ENCODE measurements around the gene FLNA. TPM values are rescaled to one million over a fixed set of nuclear protein-coding genes. Genes with fewer than 3 reads are reported as not detected.

FLNA gene
- total RNA-seq, 2 donors from 2014 or later, result 1,074 to 1,251 TPM

DNA sequence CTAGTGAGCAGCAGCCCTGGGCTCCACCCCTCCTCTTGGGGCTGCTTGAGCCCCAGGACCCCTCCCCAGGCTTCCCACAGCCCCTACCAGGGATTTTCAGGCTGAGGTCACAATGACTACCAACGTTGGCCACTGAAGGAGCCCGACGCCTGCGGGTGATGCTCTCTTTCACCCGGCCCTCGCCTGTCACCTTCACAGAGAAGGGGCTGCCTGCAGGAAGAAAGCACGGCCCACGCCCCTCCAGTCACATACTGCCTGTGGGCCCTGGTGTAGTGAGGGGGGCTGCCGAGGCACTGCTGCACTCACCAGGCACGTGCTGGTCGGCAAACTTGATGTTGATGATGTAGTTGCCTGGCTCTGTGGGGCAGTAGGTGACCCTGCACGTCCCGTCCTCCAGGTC, 22.0 kb downstream of the FLNA start:
- WGBS, 2 experiments (ENCODE audit: insufficient coverage in 1 of 2, insufficient read length in 1 of 2), result 95 to 97% methylated on average over 5 to 13 of the region's 13 CpGs
- H3K27me3 Mint-ChIP-seq (ENCODE audit: insufficient read depth), result no peaks in the 10 kb centered on the region
- no peak overlapping the region for H3K4me3 ChIP-seq (ENCODE audit: low read length)
- no peak overlapping the region for H3K27ac ChIP-seq (ENCODE audit: low read depth, low read length)
- H3K36me3 Mint-ChIP-seq (ENCODE audit: low read depth), result peaks cover 35% of the 10 kb centered on the region
- no peaks in the 10 kb centered on the region for H3K4me1 Mint-ChIP-seq
- H3K27ac Mint-ChIP-seq, result no peak overlapping the region
- peaks cover 61% of the 10 kb centered on the region for H3K36me3 ChIP-seq (ENCODE audit: control insufficient read depth, insufficient read depth, low read length)
- TF ChIP-seq, protein P1, sequence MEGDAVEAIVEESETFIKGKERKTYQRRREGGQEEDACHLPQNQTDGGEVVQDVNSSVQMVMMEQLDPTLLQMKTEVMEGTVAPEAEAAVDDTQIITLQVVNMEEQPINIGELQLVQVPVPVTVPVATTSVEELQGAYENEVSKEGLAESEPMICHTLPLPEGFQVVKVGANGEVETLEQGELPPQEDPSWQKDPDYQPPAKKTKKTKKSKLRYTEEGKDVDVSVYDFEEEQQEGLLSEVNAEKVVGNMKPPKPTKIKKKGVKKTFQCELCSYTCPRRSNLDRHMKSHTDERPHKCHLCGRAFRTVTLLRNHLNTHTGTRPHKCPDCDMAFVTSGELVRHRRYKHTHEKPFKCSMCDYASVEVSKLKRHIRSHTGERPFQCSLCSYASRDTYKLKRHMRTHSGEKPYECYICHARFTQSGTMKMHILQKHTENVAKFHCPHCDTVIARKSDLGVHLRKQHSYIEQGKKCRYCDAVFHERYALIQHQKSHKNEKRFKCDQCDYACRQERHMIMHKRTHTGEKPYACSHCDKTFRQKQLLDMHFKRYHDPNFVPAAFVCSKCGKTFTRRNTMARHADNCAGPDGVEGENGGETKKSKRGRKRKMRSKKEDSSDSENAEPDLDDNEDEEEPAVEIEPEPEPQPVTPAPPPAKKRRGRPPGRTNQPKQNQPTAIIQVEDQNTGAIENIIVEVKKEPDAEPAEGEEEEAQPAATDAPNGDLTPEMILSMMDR (conservative IDR thresholded peaks at IDR 0.05), result no peak
- no peaks in the 10 kb centered on the region for H3K4me1 ChIP-seq (ENCODE audit: control insufficient read depth, insufficient read depth, low read length)
- DNase-seq, result no peak
- H3K9me3 Mint-ChIP-seq, result peaks cover 43% of the 10 kb centered on the region
- H3K27me3 ChIP-seq (ENCODE audit: control insufficient read depth, insufficient read depth, low read length, poor library complexity, severe bottlenecking), result no peaks in the 10 kb centered on the region
- no peak overlapping the region for H3K4me3 Mint-ChIP-seq
- H3K9me3 ChIP-seq (ENCODE audit: control insufficient read depth, low read length), result no peaks in the 10 kb centered on the region
- no peak overlapping the region for H3K9ac ChIP-seq (ENCODE audit: extremely low read depth, low read length, poor library complexity, severe bottlenecking)

DNA sequence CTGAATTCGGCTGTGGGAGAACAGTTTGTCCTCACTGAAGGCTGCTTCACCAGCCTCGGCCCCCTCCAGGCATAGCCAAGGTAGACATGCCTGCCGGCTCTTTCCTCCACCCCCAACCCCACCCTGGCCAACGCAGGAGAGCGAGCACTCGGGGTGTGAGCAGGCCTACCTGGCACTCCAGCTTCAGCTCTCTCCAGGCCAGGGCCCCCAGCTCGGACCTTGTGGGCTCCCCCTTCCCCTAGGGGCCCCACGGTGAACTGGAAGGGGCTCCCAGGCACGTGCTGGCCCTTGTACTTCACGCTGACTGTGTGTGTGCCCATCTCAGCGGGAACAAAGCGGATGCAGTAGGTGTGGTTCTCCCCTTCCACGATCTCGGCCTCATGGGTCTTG, 22.4 kb downstream of the FLNA start:
- TF ChIP-seq, protein P1 (conservative IDR thresholded peaks at IDR 0.05), result no peak
- H3K9ac ChIP-seq (ENCODE audit: extremely low read depth, low read length, poor library complexity, severe bottlenecking), result no peak overlapping the region
- peaks cover 45% of the 10 kb centered on the region for H3K9me3 Mint-ChIP-seq
- no peak overlapping the region for H3K27ac ChIP-seq (ENCODE audit: low read depth, low read length)
- no peak for DNase-seq
- H3K36me3 ChIP-seq (ENCODE audit: control insufficient read depth, insufficient read depth, low read length), result peaks cover 61% of the 10 kb centered on the region
- H3K9me3 ChIP-seq (ENCODE audit: control insufficient read depth, low read length), result no peaks in the 10 kb centered on the region
- H3K36me3 Mint-ChIP-seq (ENCODE audit: low read depth), result peaks cover 32% of the 10 kb centered on the region
- peaks cover 2% of the 10 kb centered on the region for H3K4me1 Mint-ChIP-seq
- H3K4me3 Mint-ChIP-seq, result no peak overlapping the region
- H3K27ac Mint-ChIP-seq, result no peak overlapping the region
- H3K27me3 ChIP-seq (ENCODE audit: control insufficient read depth, insufficient read depth, low read length, poor library complexity, severe bottlenecking), result no peaks in the 10 kb centered on the region
- H3K27me3 Mint-ChIP-seq (ENCODE audit: insufficient read depth), result no peaks in the 10 kb centered on the region
- WGBS, 2 experiments (ENCODE audit: insufficient coverage in 1 of 2, insufficient read length in 1 of 2), result 95 to 100% methylated on average over 4 to 14 of the region's 14 CpGs
- no peak overlapping the region for H3K4me3 ChIP-seq (ENCODE audit: low read length)
- no peaks in the 10 kb centered on the region for H3K4me1 ChIP-seq (ENCODE audit: control insufficient read depth, insufficient read depth, low read length)

DNA sequence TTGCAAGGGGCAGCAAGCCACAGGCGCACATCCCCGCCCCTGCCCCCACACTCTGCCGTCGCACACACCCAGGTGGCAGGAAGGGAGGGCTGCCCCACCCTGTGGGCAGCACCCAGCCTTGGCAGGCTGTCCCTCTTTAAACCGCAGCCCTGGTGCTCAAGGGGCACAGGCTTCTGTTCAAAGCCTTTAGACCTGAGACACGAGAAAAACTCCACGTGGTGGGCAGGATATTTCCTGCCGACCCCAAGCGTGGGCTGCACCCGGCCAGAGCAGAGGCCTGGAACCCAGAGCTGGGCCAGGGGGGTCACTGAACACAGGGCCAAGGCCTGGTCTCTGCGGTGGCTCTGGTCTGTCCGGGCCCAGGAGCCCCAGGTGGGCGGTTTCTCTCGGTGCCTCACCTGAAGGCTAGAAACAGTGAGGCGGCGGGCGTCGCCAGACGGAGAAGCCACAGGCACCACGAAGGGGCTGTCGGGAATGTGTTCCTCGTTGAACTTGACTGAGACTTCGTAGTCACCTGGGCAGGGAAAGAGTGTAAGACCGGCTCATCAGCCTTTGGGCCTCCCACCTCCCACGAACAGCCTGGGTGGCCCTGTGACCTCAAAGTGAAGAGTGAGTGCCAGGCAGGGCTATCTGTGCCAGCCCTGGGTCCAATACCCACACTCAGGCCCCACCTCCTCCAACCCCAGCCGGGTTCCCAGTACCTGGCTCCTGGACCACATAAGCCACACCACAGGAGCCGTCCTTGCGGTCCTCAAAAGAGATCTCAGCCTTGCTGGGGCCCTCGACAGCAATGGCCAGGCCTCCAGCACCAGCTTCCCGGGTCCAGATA, 23.0 kb downstream of the FLNA start:
- H3K4me1 Mint-ChIP-seq, result peaks cover 2% of the 10 kb centered on the region
- no peaks in the 10 kb centered on the region for H3K27me3 Mint-ChIP-seq (ENCODE audit: insufficient read depth)
- peaks cover 43% of the 10 kb centered on the region for H3K9me3 Mint-ChIP-seq
- no peak overlapping the region for H3K27ac Mint-ChIP-seq
- H3K4me3 Mint-ChIP-seq, result no peak overlapping the region
- H3K36me3 Mint-ChIP-seq (ENCODE audit: low read depth), result peaks cover 31% of the 10 kb centered on the region
- TF ChIP-seq, protein P1 (conservative IDR thresholded peaks at IDR 0.05), result no peak
- no peak for DNase-seq
- peaks cover 59% of the 10 kb centered on the region for H3K36me3 ChIP-seq (ENCODE audit: control insufficient read depth, insufficient read depth, low read length)
- no peaks in the 10 kb centered on the region for H3K9me3 ChIP-seq (ENCODE audit: control insufficient read depth, low read length)
- H3K9ac ChIP-seq (ENCODE audit: extremely low read depth, low read length, poor library complexity, severe bottlenecking), result no peak overlapping the region
- H3K27ac ChIP-seq (ENCODE audit: low read depth, low read length), result no peak overlapping the region
- no peaks in the 10 kb centered on the region for H3K27me3 ChIP-seq (ENCODE audit: control insufficient read depth, insufficient read depth, low read length, poor library complexity, severe bottlenecking)
- no peak overlapping the region for H3K4me3 ChIP-seq (ENCODE audit: low read length)
- 96 to 97% methylated on average over 6 to 30 of the region's 30 CpGs for WGBS, 2 experiments (ENCODE audit: insufficient coverage in 1 of 2, insufficient read length in 1 of 2)
- no peaks in the 10 kb centered on the region for H3K4me1 ChIP-seq (ENCODE audit: control insufficient read depth, insufficient read depth, low read length)
